MM.1S (cell line): ENCODE data around the gene GPHN.

Experiments
- CTCF ChIP-seq: fragments of 300-600 bp; sonication (generic); IDR thresholded peaks from 2 replicates; pipeline ENCODE4 v1.5.1; 2016; ENCODE audit warnings: antibody characterized with exemption, low read length, mixed read lengths
- EZH2 ChIP-seq: fragments of 300-600 bp; sonication (generic); optimal IDR thresholded peaks from 2 replicates; pipeline ENCODE3; 2017; ENCODE audit warnings: low read depth, mild to moderate bottlenecking, antibody characterized with exemption, low read length, mixed read lengths
- EZH2phosphoT487 ChIP-seq: fragments of 300-600 bp; sonication (generic); IDR thresholded peaks from 2 replicates; pipeline ENCODE4 v1.6.1; 2018; ENCODE audit warnings: antibody characterized with exemption, low read length

DNA sequence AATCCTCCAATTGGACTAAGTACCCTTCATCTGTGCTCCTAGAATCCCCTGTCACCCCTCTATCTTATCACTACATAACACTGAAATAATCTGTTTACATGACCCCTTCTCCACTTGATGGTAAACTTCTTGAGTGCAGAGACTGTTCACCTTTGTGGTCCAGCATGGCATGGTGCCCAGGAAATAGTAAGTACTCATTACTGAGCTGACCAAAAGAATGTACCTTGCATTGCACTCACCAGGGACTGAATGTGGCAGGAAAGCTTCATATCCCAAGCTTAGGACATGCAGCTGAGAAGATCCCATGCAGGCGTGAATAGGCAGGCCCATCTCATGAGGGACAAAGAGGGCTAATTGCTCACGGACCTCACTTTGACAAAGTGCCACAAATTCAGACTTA, 679.9 kb downstream of the GPHN start:
- TF ChIP-seq CTCF = no peak
- no peak for TF ChIP-seq EZH2
- TF ChIP-seq EZH2phosphoT487 = no peak
